ENCODE data around the gene GGT1.
"Not testable (repeated sequence)": the region's sequence is repeated elsewhere in the genome, so short reads cannot be mapped to it uniquely, and the experiment has no call there.

Gene GGT1

GRCh38 chr22:24642307-24642706, 39.3 kb downstream of the GGT1 start:
- DNase-seq, result not testable (repeated sequence)

- not testable (repeated sequence) for DNase-seq
Observed at GRCh38 chr22:24644409-24644808, 41.4 kb downstream of the GGT1 start.

GRCh38 chr22:24645408-24646399, 42.7 kb downstream of the GGT1 start:
- not testable (repeated sequence) for DNase-seq

GRCh38 chr22:24646756-24647155, 43.8 kb downstream of the GGT1 start:
- not testable (repeated sequence) for DNase-seq

GRCh38 chr22:24649371-24649770, 46.4 kb downstream of the GGT1 start:
- DNase-seq, result not testable (repeated sequence)

GRCh38 chr22:24650884-24651283, 47.9 kb downstream of the GGT1 start:
- not testable (repeated sequence) for DNase-seq

- DNase-seq, result not testable (repeated sequence)
Observed at GRCh38 chr22:24665395-24665794, 62.4 kb downstream of the GGT1 start.

GRCh38 chr22:24667904-24668303, 64.9 kb downstream of the GGT1 start:
- not testable (repeated sequence) for DNase-seq

- DNase-seq, result not testable (repeated sequence)
Observed at GRCh38 chr22:24672532-24672931, 69.5 kb downstream of the GGT1 start.
